OCI-LY3 (cell line): ENCODE measurements around the gene LYPD6.

Experiments used
- H2AFZ ChIP-seq: fragments of 200-600, 300-600 bp; shearing (Covaris generic); 2 replicates; pipeline ENCODE4 v1.6.0; 2014; ENCODE audit warnings: antibody characterized with exemption, low read depth, low read length
- H3K27ac ChIP-seq: fragments of 200-600, 300-600 bp; sonication (generic); 2 replicates; pipeline ENCODE4 v1.5.1; 2014; ENCODE audit warnings: mild to moderate bottlenecking, low read length, moderate library complexity, mixed read lengths
- H3K27me3 ChIP-seq: fragments of 200-600, 300-600 bp; sonication (generic); 2 replicates; pipeline ENCODE4 v1.6.1; 2014; ENCODE audit warnings: low read depth, low read length, mixed read lengths
- H3K36me3 ChIP-seq: fragments of 200-600, 300-600 bp; sonication (generic); replicated peaks from 2 replicates; pipeline ENCODE3; 2014; ENCODE audit warnings: low read depth, low read length, mixed read lengths
- H3K4me1 ChIP-seq: fragments of 300-600, 200-600 bp; sonication (generic); 2 replicates; pipeline ENCODE4 v1.6.1; 2014; ENCODE audit warnings: low read length, mixed read lengths
- H3K4me2 ChIP-seq: fragments of 200-600, 300-600 bp; sonication (generic); 2 replicates; pipeline ENCODE4 v1.6.1; 2014; ENCODE audit warnings: low read length, mixed read lengths
- H3K4me3 ChIP-seq: fragments of 300-600, 200-600 bp; sonication (generic); 2 replicates; pipeline ENCODE4 v1.5.1; 2014; ENCODE audit warnings: antibody characterized with exemption, mild to moderate bottlenecking, low read length, moderate library complexity
- H3K79me2 ChIP-seq: fragments of 300-600, 200-600 bp; shearing (Covaris generic); 2 replicates; pipeline ENCODE4 v1.6.1; 2014; ENCODE audit warnings: mild to moderate bottlenecking, low read length, mixed read lengths
- H3K9ac ChIP-seq: fragments of 300-600, 200-600 bp; shearing (Covaris generic); 2 replicates; pipeline ENCODE4 v1.6.0; 2014; ENCODE audit warnings: mild to moderate bottlenecking, low read length, moderate library complexity
- H3K9me3 ChIP-seq: fragments of 200-600, 300-600 bp; shearing (Covaris generic); 2 replicates; pipeline ENCODE4 v1.6.1; 2014; ENCODE audit warnings: low read length, mixed read lengths; ENCODE audit not compliant: insufficient read depth
- H4K20me1 ChIP-seq: fragments of 200-600, 300-600 bp; sonication (generic); 2 replicates; pipeline ENCODE4 v1.6.1; 2016; ENCODE audit warnings: low read length, mixed read lengths; ENCODE audit not compliant: insufficient read depth
- CTCF ChIP-seq: fragments of 200-600, 300-600 bp; sonication (generic); IDR thresholded peaks from 2 replicates; pipeline ENCODE4 v1.5.1; 2014; ENCODE audit warnings: antibody characterized with exemption, low read length, low read depth
- EZH2phosphoT487 ChIP-seq: fragments of 200-600 bp; shearing (Covaris generic); IDR thresholded peaks from 2 replicates; pipeline ENCODE4 v1.6.1; 2018; ENCODE audit warnings: antibody characterized with exemption, mixed run types, low read depth

LYPD6 gene

GRCh38 chr2:149463328-149464002 lies 133.1 kb downstream of the LYPD6 start:
- H3K4me1 ChIP-seq: peaks cover 8% of the 10 kb centered on the region
- TF ChIP-seq CTCF (no peak), EZH2phosphoT487 (no peak)
- H3K27ac ChIP-seq: no peak overlapping the region
- H2AFZ ChIP-seq: no peak overlapping the region
- H3K36me3 ChIP-seq: no peaks in the 10 kb centered on the region
- H3K9ac ChIP-seq: no peak overlapping the region
- 0 out of 2 replicates have a peak, but pooled peaks cover 3% of the 10 kb centered on the region for H3K27me3 ChIP-seq
- no peaks in the 10 kb centered on the region for H4K20me1 ChIP-seq
- H3K4me2 ChIP-seq: no peak overlapping the region
- no peaks in the 10 kb centered on the region for H3K79me2 ChIP-seq
- no peak overlapping the region for H3K4me3 ChIP-seq
- peaks cover 14% of the 10 kb centered on the region for H3K9me3 ChIP-seq

DNA sequence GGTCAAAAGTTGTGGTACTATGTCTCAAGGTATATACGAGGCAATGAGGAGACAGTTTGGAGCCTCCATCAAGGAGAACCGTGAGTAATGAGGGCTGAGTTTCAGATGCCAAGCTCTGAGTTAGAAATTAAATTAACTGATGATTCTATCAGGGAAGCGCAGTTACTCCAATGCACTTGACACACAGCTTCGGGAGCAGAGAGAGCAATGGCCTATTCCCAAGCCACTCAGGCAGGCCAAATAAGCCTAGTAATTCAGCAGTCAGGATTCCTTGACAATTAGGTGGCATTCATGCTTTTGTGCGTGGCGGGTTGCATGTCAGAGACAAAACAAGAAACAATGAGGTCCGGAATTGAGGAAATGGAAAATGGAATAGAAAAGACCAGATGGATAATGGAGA lies 134.0 kb downstream of the LYPD6 start:
- Histone ChIP-seq H3K27me3 (0 out of 2 replicates have a peak, but pooled peaks cover 3% of the 10 kb centered on the region), H3K79me2 (no peaks in the 10 kb centered on the region), H3K36me3 (no peaks in the 10 kb centered on the region), H4K20me1 (no peaks in the 10 kb centered on the region), H3K9me3 (peaks cover 5% of the 10 kb centered on the region), H3K4me2 (no peak overlapping the region), H2AFZ (no peak overlapping the region), H3K27ac (no peak overlapping the region), H3K4me3 (no peak overlapping the region), H3K4me1 (peaks cover 8% of the 10 kb centered on the region), H3K9ac (no peak overlapping the region)
- TF ChIP-seq CTCF (no peak), EZH2phosphoT487 (no peak)

- Histone ChIP-seq H2AFZ (no peak overlapping the region), H3K79me2 (no peaks in the 10 kb centered on the region), H3K4me2 (no peak overlapping the region), H3K4me3 (no peak overlapping the region), H3K4me1 (peaks cover 8% of the 10 kb centered on the region), H3K9me3 (peaks cover 5% of the 10 kb centered on the region), H3K36me3 (no peaks in the 10 kb centered on the region), H4K20me1 (no peaks in the 10 kb centered on the region), H3K9ac (no peak overlapping the region), H3K27me3 (0 out of 2 replicates have a peak, but pooled peaks cover 3% of the 10 kb centered on the region), H3K27ac (no peak overlapping the region)
- TF ChIP-seq CTCF: no peak
- TF ChIP-seq EZH2phosphoT487: no peak
These were observed 135.5 kb downstream of the LYPD6 start for GRCh38 chr2:149465873-149466272.

GRCh38 chr2:149466635-149467034 lies 136.2 kb downstream of the LYPD6 start:
- Histone ChIP-seq H3K27me3 (0 out of 2 replicates have a peak, but pooled peaks cover 3% of the 10 kb centered on the region), H4K20me1 (no peaks in the 10 kb centered on the region), H3K9ac (no peak overlapping the region), H3K9me3 (peaks cover 3% of the 10 kb centered on the region), H3K4me2 (no peak overlapping the region), H3K36me3 (no peaks in the 10 kb centered on the region), H3K4me1 (peaks cover 8% of the 10 kb centered on the region), H2AFZ (no peak overlapping the region), H3K4me3 (no peak overlapping the region), H3K27ac (no peak overlapping the region), H3K79me2 (no peaks in the 10 kb centered on the region)
- TF ChIP-seq EZH2phosphoT487 (no peak), CTCF (no peak)
